Sciatic nerve (tissue), 2 donors: ENCODE results near the gene FCER2. TPM values are rescaled to one million over a fixed set of nuclear protein-coding genes. Genes with fewer than 3 reads are reported as not detected.

Experiments
- ATAC-seq: fragments of 200-7000 bp; cut with Tn5 transposase; one replicate; pipeline ENCODE4 v1.9.1; 2020; ENCODE audit warnings: mild to moderate bottlenecking, moderate library complexity
- DNase-seq: peaks from one replicate; pipeline ENCODE4 v3.0.0-alpha.2; 2020; ENCODE audit warnings: low spot score
- intact Hi-C: fragments of 100-400 bp; cut with DNase I; formaldehyde crosslinking; loops from one replicate; pipeline ENCODE4 v1.14.2; 2022
- total RNA-seq: library from RNA; stranded (reverse); fragmentation: NEBNext Ultra II Directional; extraction: Animal tissue kit (Norgen Biotek cat#: 25700); gene quantifications from one replicate; pipeline ENCODE4 v1.2.1, GENCODE V29; 2021
- donor health status: DM: no; HTN: no; CAD: no.
- donor health status: DM: no; HTN: no; CAD: no.

The FCER2 gene
- total RNA-seq, 1 donor from 2014 or later = 3.7 TPM

DNA sequence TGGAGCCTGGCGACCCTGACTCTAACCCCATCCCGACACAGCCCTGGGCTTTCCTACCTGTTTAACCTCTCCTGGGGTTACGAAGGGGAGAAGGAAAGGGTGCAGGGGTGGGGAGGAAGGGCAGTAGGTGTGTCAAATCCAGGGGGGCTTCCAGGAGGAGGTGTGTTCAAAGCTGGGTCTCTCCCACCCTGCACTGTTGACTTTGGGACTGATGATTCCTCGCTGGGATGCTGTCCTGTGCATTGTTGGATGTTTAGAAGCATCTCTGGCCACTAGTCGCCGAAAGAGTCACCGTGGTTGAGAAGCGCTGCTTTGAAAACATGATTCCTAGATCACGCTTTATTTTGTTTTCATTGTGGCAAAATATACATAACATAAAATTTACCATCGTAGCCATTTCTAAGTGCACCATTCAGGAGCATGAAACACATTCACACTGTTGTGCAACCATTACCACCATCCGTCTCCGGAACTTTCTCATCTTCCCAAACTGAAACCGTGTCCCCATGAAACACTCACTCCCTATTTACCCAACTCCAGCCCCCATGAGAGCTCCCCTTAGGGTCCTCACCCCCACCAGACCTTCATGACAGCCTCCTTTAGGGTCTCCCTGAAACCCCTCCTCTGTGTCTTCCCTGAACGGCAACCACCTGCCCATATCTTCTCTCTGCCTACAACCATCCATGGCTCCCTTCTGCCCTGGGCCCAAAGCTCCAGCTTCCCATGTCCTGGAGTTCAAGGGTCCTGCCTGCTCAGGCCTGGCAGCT is 4.4 kb upstream of the FCER2 start:
- intact Hi-C loops = no loop called here
- ATAC-seq = no peak

DNA sequence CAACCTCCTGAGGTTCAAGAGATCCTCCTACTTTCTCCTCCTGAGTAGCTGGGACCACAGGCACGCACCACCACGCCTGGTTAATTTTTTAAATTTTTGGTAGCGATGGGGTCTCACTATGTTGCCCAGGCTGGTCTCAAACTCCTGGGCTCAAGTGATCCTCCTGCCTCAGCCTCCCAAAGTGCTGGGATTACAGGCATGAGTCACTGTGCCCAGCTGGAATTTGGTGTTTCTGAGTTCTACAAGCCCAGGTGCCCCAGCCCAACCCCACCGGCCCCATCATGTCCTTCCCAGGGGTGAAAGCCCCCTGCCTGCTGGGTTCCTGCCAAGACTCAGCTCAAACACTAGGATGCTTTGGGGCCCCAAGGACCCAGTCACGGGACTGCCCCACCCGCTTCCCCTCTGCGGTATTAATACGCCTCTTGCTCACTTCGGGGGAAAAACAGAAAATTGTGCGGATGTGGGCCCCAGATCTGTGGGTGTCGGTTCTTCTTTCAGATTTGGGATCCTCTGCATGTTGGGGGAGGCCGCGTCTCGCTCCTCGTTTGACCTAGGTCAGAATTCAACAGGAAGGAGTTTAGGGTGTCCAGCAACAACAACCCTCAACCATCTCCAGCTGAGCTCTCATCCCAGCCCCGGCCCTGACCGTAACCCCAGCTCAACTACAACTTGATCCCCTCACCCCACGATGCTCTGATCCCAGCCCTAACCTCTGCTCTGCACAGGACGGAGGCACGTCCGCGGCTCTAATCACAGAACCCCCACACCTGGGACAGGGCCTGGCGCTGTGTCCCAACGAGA is 3.7 kb upstream of the FCER2 start:
- intact Hi-C loops = no loop called here
- peak; percentile 76 for DNase-seq
- ATAC-seq = peak; percentile 58

More for the DNA sequence above, 4.4 kb upstream of the FCER2 start:
- DNase-seq = no peak

GRCh38 chr19:7704280-7705060 is 2.5 kb upstream of the FCER2 start:
- DNase-seq = no peak
- intact Hi-C loops = no loop called here
- ATAC-seq = no peak

DNA sequence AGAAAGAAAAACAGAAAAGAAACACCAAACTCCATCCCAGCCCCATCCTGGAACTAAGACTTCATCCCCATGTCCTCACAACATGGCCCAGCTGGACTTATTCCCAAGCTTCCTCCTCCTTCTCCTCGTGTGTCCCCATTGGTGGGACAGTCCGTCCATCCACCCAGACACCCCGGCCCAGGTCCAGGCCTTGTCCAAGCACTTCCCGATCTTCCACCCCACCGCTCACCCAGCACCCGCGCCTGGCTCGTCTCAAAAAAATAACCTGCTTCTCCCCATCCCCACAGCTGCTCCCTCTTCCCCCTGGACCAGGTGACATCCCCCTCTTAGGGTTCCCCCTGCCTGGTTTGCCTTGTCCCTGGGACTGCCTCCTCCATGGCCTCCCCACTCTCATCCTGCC is 1.4 kb upstream of the FCER2 start:
- DNase-seq = no peak
- intact Hi-C loops = no loop called here
- no peak for ATAC-seq

- intact Hi-C loops = no loop called here
- ATAC-seq = no peak
- DNase-seq = no peak
These were observed 780 bp downstream of the FCER2 start for GRCh38 chr19:7701049-7701653.

GRCh38 chr19:7699417-7700401 is 2.2 kb downstream of the FCER2 start:
- ATAC-seq = no peak
- intact Hi-C loops = no loop called here

DNA sequence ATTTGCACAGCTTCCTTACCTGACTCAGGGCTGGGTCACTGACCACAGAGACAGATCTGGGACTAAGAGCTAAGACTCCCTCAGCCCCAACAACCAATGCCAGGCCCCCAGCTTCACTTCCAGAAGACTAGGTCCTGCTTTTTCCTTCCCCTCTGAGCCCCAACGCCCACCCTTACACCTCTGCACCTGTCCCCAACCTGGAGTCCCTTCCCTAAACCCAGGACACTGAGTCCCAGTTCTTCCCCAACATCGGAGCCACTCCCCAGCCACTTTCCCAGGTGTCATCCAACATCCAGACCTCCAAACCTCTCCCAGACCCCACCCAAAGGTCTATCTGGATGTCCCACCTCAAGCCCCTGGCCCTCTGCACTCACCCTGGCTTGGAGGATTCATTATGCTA is 2.9 kb downstream of the FCER2 start:
- intact Hi-C loops = no loop called here
- ATAC-seq = no peak
- DNase-seq = peak; percentile 36

More at GRCh38 chr19:7699417-7700401, 2.2 kb downstream of the FCER2 start:
- DNase-seq = peak; percentile 43

DNA sequence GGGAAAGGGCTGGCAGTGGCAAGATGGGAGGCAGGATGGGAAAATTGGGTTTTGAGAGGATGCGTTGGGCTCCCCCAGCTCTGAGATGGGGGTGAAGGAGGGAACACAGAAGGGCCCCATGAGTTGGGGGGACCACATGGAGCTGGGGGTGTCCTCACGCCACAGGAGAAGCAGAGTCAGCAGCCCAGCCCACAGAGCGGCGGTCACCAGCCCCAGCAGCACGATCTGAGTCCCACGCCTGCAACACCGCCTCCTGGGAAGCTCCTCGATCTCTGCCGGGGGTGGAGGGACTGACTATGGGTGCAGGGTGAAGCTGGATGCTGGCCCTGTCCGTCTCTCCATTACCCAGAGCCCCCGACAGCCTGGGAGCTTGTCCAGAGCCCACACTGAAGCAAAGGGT is 3.3 kb downstream of the FCER2 start:
- ATAC-seq = no peak
- intact Hi-C loops = no loop called here
- DNase-seq = peak; percentile 27

DNA sequence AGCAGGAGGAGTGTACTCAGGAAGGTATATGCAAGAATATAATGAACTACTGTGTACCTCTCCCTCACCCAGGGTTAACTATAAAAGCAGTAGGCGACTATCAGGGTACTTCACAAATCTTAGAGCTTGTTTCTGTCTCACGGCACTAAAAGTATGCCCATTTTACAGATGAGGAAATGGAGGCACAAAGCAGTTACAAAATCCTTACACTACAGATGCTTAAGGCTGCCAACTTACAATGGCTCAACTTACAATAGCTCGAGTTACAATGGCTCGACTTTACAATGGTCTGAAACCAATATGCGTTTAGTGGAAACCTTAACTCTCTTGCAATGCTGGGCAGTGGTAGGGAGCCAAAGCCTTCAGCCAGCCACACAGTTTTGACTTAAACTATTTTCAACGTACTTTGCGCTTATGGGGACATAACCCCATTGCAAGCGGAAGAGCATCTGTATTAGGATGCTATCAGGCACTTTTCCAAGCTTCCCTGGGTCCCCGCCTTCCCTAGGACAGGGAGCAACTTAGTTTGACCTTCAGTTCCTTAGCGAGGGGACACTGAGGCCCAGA is 4.1 kb downstream of the FCER2 start:
- ATAC-seq (no peak), DNase-seq (no peak)
- intact Hi-C loops = no loop called here

GRCh38 chr19:7694499-7694898 is 7.4 kb downstream of the FCER2 start:
- ATAC-seq = no peak
- intact Hi-C loops = no loop called here
- DNase-seq = no peak

DNA sequence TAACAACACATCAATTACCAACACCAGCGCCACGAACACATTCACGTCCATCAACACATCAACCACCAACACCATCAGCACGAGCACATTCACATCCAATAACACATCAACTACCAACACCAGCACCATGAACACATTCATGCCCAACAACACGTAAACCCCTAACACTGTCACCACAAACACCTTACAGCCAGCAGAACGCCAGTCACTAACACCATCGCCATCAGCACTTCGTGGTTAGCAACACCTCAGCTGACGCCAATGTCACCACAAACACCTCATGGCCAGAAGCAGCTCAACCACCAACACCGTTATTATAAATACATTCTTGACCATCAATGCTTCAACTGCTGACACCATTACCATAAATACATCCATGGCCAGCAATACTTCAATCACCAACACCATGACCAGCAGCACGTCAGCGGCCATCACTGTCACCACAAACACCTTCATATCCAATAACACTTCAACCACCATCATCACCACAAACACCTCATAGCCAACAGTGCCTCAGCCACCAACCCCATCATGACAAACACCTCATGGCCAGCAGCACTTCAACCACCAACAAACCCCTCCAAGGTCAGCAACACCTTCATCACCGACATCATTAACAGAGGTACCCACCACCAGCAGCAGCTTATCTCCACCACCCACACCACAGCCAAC is 9.4 kb downstream of the FCER2 start:
- no peak for ATAC-seq
- no peak for DNase-seq
- intact Hi-C loops = no loop called here

- ATAC-seq (no peak), DNase-seq (no peak)
- intact Hi-C loops = no loop called here
These were observed 10.4 kb downstream of the FCER2 start for GRCh38 chr19:7691497-7691896.

DNA sequence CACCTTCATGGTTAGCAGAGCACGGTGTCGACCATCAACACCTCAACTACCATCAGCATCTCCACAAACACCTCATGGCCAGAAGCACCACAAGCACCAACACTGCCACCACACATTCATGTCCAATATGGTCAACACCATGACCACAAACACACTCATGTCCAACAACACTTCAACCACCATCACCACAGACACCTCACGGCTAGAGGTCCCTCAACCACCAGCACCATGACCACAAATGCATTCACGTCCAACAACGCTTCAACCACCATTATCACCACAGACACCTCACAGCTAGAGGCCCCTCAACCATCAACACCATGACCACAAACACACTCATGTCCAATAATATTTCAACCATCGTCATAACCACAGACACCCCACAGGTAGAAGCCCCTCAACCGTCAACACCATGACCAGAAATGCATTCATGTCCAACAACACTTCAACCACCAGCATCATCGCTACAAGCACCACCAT is 11.1 kb downstream of the FCER2 start:
- ATAC-seq = no peak
- no peak for DNase-seq
- intact Hi-C loops = no loop called here

- no peak for DNase-seq
- intact Hi-C loops = no loop called here
These were observed 12.8 kb downstream of the FCER2 start for GRCh38 chr19:7689165-7689564.

GRCh38 chr19:7687177-7687576 is 14.8 kb downstream of the FCER2 start:
- intact Hi-C loops = no loop called here
- ATAC-seq = no peak
- DNase-seq = no peak

More at GRCh38 chr19:7689165-7689564, 12.8 kb downstream of the FCER2 start:
- no peak for ATAC-seq

DNA sequence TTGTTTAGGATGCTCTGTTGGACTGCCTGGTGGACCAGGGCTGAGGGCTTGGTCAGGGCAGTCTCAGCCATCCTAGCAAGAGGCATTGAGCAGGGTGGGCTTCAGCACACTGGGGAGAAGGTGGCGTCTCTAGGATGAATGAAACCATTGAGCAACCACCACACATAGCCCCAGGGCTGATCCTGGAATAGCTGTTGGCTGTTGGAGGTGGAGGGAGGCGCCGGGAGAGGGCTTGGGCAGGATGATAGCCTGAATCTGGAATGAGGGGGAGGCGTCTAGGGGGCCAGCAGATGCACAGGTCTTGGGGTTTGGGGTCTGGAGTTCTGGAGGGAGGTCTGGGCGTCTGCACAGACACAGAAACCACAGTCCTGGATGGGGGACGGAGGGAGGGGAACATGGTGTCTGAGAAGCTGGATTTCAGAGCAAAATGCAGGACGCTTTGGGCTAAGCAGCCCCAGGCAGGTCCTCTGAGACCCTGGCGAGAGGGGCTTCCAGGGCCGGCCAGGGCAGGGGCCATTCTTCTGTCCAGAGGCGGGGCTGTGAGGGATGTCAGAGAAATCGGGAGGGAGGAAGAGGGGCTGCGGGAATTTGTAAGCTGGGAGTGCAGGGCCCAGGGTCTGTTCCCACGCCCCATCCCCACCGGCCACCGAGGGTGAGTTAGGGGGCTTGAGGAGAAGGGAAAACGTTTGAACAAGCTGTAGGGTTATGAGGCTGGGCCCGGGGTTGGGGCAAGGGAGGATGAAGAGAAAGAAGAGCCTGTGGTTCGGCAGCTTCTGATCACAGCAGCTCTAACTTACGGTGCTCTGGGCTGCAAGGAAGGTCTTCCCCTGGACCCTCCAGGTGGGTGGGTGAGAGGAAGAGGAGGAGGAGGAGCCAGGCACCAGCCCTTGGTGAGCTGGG is 16.1 kb downstream of the FCER2 start:
- intact Hi-C loops = no loop called here

More for the DNA sequence above, 16.1 kb downstream of the FCER2 start:
- DNase-seq = no peak
- no peak for ATAC-seq
